Measurements from ENCODE around the gene SPATS2L.

The SPATS2L gene

DNA sequence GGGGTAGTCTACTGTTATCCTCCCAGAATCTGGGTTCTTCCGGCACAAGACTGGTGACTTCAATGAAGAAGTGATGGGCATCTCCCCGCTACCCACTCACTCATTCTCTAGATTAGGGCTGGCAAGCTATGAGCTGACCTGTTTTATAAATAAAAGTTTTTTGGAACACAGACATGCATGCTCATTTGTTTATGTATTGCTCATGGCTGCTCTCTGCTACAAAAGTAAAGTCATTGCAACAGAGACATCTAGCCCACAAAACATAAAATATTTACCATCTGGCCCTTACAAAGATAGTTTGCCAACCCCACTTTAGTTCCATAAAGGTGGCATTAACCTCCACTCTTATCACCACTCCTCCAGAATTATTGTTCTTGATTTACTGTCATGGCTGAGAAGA is 39.1 kb upstream of the SPATS2L start:
- no peak overlapping the region for H3K27ac ChIP-seq (ENCODE audit: insufficient read depth, low read depth, low read length, poor library complexity, severe bottlenecking)
- no peaks in the 10 kb centered on the region for H3K27me3 ChIP-seq (ENCODE audit: control insufficient read depth, insufficient read depth, low read length, poor library complexity, severe bottlenecking)
- 92 to 96% methylated on average over 2 of the region's 2 CpGs for WGBS, 2 experiments
- H3K36me3 ChIP-seq (ENCODE audit: control insufficient read depth, insufficient read depth, low read length), result no peaks in the 10 kb centered on the region
- H3K4me3 ChIP-seq (ENCODE audit: insufficient read depth, low read depth, low read length), result no peak overlapping the region
- no peaks in the 10 kb centered on the region for H3K4me1 ChIP-seq (ENCODE audit: control insufficient read depth, insufficient read depth, low read length)
- no peaks in the 10 kb centered on the region for H3K9me3 ChIP-seq (ENCODE audit: control insufficient read depth, low read length)

DNA sequence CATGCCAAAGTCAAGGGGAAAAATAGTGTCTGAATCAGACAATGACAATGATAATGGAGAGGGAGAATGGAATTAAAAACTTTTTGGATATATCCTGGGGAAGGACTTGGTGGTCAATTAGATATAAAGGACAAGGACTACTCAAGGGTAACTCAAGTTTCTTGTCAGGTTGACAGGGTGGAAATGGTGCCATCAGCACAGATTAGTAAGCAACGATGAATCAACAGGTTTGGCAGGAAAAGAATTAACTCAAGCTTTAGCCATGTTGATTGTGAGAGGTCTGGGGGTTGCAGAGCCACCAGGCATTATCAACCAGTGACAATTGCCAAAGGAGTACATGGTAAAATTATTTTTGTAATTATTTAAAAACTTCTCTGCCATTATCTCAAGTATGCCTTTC is 35.8 kb upstream of the SPATS2L start:
- Histone ChIP-seq H3K4me3 (ENCODE audit: insufficient read depth, low read depth, low read length) (no peak overlapping the region), H3K36me3 (ENCODE audit: control insufficient read depth, insufficient read depth, low read length) (no peaks in the 10 kb centered on the region), H3K4me1 (ENCODE audit: control insufficient read depth, insufficient read depth, low read length) (peaks cover 10% of the 10 kb centered on the region), H3K27ac (ENCODE audit: insufficient read depth, low read depth, low read length, poor library complexity, severe bottlenecking) (no peak overlapping the region), H3K27me3 (ENCODE audit: control insufficient read depth, insufficient read depth, low read length, poor library complexity, severe bottlenecking) (no peaks in the 10 kb centered on the region), H3K9me3 (ENCODE audit: control insufficient read depth, low read length) (no peaks in the 10 kb centered on the region)
- 95 to 97% methylated on average over 1 of the region's 1 CpG for WGBS, 2 experiments

DNA sequence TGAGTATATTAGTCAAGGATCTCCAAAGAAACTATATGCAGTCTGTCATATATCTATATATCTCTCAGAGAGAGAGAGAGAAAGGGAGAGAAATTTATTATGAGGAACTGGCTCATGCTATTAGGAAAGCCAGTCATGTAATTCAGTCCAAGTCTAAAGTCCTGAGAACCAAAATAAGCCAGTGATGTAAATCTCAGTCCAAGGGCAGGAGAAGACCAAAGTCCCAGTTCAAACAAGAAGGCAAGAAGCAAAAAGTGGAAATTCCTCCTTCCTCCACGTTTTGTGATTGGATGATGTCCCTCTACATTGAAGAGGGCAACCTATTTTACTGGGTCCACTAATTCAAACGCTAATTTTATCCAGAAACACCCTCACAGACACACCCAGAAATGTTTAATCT is 34.2 kb upstream of the SPATS2L start:
- peaks cover 10% of the 10 kb centered on the region for H3K4me1 ChIP-seq (ENCODE audit: control insufficient read depth, insufficient read depth, low read length)
- H3K9me3 ChIP-seq (ENCODE audit: control insufficient read depth, low read length), result no peaks in the 10 kb centered on the region
- WGBS, 2 experiments, result 90 to 94% methylated on average over 2 of the region's 2 CpGs
- no peak overlapping the region for H3K4me3 ChIP-seq (ENCODE audit: insufficient read depth, low read depth, low read length)
- H3K36me3 ChIP-seq (ENCODE audit: control insufficient read depth, insufficient read depth, low read length), result no peaks in the 10 kb centered on the region
- no peaks in the 10 kb centered on the region for H3K27me3 ChIP-seq (ENCODE audit: control insufficient read depth, insufficient read depth, low read length, poor library complexity, severe bottlenecking)
- H3K27ac ChIP-seq (ENCODE audit: insufficient read depth, low read depth, low read length, poor library complexity, severe bottlenecking), result no peak overlapping the region

DNA sequence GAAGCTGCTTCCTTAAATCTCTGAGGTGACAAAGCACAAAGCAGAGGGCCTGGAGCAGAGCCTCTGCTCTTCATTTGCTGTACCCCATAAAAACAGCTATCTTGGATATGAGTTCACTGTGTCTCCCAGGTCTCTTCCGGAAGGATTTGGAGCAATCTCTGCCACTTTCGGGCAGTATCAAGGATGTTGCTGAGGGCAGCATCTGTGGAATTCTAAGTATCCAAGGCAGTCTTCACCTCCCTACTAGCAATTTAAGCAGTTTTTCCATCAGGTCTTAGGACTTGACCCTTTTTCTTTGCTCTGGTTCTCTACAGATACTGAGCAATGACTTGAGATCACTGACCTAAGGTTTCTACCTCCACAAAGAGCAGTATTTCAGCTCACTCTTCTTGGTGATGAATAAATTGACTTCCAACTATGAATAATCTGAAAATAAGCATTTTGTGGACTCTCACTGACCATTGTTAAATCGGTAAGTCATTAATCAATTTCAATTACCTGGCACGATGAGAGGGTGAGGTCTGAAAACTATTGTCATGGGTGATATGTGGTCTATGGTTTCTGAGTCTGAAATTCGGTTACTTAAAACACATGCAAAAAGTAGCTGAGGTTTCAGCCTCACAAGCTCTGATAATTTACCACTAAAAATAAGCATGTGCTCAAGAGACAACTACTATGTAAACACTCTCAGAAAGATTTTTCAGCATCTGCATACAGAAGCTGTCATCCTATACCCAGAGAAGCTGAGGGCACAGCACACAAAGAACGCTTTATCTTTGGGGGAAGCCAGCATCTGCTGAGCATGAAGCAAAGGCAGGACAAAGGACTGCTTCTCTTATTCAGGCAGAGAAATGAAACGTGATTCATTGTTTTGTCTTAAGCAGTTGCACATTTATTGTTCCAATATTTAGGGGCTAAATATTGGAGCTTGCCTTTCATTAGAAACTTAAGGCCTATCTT is 32.1 kb upstream of the SPATS2L start:
- Histone ChIP-seq H3K4me1 (ENCODE audit: control insufficient read depth, insufficient read depth, low read length) (peaks cover 10% of the 10 kb centered on the region), H3K4me3 (ENCODE audit: insufficient read depth, low read depth, low read length) (no peak overlapping the region), H3K9me3 (ENCODE audit: control insufficient read depth, low read length) (no peaks in the 10 kb centered on the region), H3K27me3 (ENCODE audit: control insufficient read depth, insufficient read depth, low read length, poor library complexity, severe bottlenecking) (no peaks in the 10 kb centered on the region), H3K36me3 (ENCODE audit: control insufficient read depth, insufficient read depth, low read length) (no peaks in the 10 kb centered on the region), H3K27ac (ENCODE audit: insufficient read depth, low read depth, low read length, poor library complexity, severe bottlenecking) (peak overlapping the region; percentile 22)
- 81 to 88% methylated on average over 7 of the region's 7 CpGs for WGBS, 2 experiments

DNA sequence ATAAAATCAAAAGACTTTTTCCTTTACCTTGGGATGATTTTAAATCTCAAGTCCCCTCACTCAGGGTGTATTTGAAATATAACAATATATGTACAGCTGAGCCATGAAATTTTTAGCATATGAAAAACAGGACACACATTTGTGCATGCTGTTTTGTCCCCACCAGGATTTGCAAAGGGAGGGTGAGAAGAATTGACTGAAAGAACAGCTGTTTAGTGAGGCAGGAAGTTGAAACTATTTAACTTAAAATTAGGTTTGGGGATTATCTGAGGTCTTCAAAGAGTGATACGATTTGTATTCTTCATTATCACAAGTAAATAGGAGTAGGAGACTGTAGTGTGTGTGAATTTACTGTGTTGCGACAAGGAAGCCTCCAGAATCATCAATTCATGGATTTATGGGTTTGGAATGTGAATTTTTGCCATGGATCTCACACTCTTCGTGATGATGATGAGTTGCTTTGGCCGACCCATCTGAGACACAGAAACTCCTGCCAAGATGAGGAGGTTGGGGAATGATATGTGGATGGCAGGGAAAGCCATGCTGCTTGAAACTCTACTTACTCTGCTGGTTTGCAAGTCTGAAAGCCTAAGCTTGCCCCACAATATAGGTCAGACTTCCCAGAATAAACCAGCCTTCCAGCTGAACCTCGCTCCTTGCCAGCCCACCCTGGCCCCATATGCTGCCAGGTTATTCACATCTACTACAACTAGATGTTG is 31.0 kb upstream of the SPATS2L start:
- Histone ChIP-seq H3K36me3 (ENCODE audit: control insufficient read depth, insufficient read depth, low read length) (no peaks in the 10 kb centered on the region), H3K4me1 (ENCODE audit: control insufficient read depth, insufficient read depth, low read length) (peaks cover 10% of the 10 kb centered on the region), H3K27ac (ENCODE audit: insufficient read depth, low read depth, low read length, poor library complexity, severe bottlenecking) (no peak overlapping the region), H3K9me3 (ENCODE audit: control insufficient read depth, low read length) (no peaks in the 10 kb centered on the region), H3K4me3 (ENCODE audit: insufficient read depth, low read depth, low read length) (no peak overlapping the region), H3K27me3 (ENCODE audit: control insufficient read depth, insufficient read depth, low read length, poor library complexity, severe bottlenecking) (no peaks in the 10 kb centered on the region)
- 91 to 94% methylated on average over 5 of the region's 5 CpGs for WGBS, 2 experiments

DNA sequence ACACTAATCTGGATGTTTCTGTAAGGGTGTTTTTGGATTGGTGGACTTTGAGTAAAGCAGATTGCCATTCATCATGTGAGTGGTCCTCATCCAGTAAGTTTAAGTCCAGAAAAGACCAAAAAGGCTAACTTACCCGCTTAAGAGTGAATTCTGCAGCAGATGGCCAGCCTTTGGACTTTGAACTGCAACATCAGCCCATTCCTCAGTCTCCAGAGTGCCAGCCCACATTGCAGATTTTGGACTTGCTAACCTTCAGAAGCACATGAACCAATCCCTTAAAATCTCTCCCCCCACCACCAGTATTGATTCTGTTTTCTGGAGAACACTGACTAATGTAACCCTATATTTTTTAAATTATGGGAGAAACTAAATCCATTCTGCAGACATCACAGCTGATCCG is 30.0 kb upstream of the SPATS2L start:
- H3K4me3 ChIP-seq (ENCODE audit: insufficient read depth, low read depth, low read length), result no peak overlapping the region
- WGBS, 2 experiments, result 90 to 98% methylated on average over 1 of the region's 2 CpGs
- no peaks in the 10 kb centered on the region for H3K27me3 ChIP-seq (ENCODE audit: control insufficient read depth, insufficient read depth, low read length, poor library complexity, severe bottlenecking)
- H3K27ac ChIP-seq (ENCODE audit: insufficient read depth, low read depth, low read length, poor library complexity, severe bottlenecking), result no peak overlapping the region
- peaks cover 10% of the 10 kb centered on the region for H3K4me1 ChIP-seq (ENCODE audit: control insufficient read depth, insufficient read depth, low read length)
- H3K9me3 ChIP-seq (ENCODE audit: control insufficient read depth, low read length), result no peaks in the 10 kb centered on the region
- H3K36me3 ChIP-seq (ENCODE audit: control insufficient read depth, insufficient read depth, low read length), result no peaks in the 10 kb centered on the region

DNA sequence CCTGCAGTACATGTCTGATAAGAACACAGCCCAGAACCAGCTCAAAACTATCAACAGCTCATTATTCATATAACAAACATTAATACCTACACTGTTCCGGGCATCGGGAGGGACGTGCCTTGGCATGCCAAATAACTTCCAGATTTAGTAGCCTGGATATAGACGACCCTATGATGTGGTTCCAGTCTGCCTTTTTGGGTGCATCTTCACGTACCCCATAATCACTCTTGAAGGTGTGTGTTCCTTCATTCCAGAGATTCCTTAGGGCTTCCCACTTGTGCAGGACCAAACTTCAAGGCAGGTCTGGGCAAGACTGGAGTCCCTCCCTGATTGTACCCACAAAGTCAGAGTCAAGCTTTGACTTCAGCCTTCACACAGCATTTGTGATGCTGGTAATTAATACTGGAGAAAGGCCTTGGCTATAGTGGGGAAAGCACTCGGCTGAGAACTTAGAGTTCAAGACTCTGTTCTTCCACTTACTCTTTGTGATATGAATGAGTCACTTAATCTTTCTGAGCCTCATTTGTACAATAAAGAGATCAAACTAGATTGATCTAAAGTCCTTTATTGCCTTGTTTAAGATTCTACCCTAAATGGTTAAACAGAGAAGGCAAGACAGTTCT is 27.7 kb upstream of the SPATS2L start:
- no peaks in the 10 kb centered on the region for H3K27me3 ChIP-seq (ENCODE audit: control insufficient read depth, insufficient read depth, low read length, poor library complexity, severe bottlenecking)
- H3K4me3 ChIP-seq (ENCODE audit: insufficient read depth, low read depth, low read length), result no peak overlapping the region
- H3K27ac ChIP-seq (ENCODE audit: insufficient read depth, low read depth, low read length, poor library complexity, severe bottlenecking), result no peak overlapping the region
- H3K9me3 ChIP-seq (ENCODE audit: control insufficient read depth, low read length), result no peaks in the 10 kb centered on the region
- H3K36me3 ChIP-seq (ENCODE audit: control insufficient read depth, insufficient read depth, low read length), result no peaks in the 10 kb centered on the region
- peaks cover 10% of the 10 kb centered on the region for H3K4me1 ChIP-seq (ENCODE audit: control insufficient read depth, insufficient read depth, low read length)
- 95 to 98% methylated on average over 6 of the region's 6 CpGs for WGBS, 2 experiments

DNA sequence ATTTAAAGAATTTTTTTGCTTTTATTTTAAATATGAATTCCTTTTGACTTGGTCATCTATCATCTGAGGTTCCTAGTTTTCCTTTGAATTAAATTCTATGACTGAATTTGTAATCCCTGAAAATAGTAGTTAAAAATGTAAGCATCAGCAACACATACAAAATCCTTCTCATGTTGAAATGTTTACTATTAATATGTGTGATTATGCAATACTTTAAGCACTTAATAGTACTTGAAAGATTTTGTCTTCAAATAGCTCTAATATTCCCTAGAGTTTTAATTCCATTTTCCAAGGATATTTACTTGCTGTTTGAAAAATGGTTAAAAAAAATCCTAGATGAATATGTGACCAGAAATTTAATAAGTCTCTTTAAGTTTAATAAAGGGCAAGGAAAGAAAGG is 26.6 kb upstream of the SPATS2L start:
- no peak overlapping the region for H3K4me3 ChIP-seq (ENCODE audit: insufficient read depth, low read depth, low read length)
- H3K4me1 ChIP-seq (ENCODE audit: control insufficient read depth, insufficient read depth, low read length), result no peaks in the 10 kb centered on the region
- H3K36me3 ChIP-seq (ENCODE audit: control insufficient read depth, insufficient read depth, low read length), result no peaks in the 10 kb centered on the region
- H3K27ac ChIP-seq (ENCODE audit: insufficient read depth, low read depth, low read length, poor library complexity, severe bottlenecking), result no peak overlapping the region
- H3K27me3 ChIP-seq (ENCODE audit: control insufficient read depth, insufficient read depth, low read length, poor library complexity, severe bottlenecking), result no peaks in the 10 kb centered on the region
- no peaks in the 10 kb centered on the region for H3K9me3 ChIP-seq (ENCODE audit: control insufficient read depth, low read length)

DNA sequence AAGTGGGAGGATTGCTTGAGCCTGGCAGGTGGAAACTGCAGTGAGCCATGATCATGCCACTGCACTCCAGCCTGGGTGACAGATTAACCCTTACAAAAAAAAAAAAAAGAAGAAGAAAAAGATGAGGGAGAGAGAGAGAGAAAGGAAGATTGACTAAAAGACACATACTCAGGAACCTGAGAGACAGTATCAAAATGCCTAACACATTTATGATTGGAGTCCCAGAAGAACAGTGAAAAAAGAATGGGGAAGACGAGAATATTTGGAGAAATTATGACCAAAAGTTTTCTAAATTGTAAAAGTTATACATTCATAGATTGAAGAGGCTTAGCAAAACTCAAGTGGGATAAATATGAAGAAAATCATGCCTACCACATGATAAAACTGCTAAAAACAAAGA is 19.9 kb upstream of the SPATS2L start:
- Histone ChIP-seq H3K27me3 (ENCODE audit: control insufficient read depth, insufficient read depth, low read length, poor library complexity, severe bottlenecking) (no peaks in the 10 kb centered on the region), H3K4me1 (ENCODE audit: control insufficient read depth, insufficient read depth, low read length) (no peaks in the 10 kb centered on the region), H3K36me3 (ENCODE audit: control insufficient read depth, insufficient read depth, low read length) (no peaks in the 10 kb centered on the region), H3K4me3 (ENCODE audit: insufficient read depth, low read depth, low read length) (no peak overlapping the region), H3K9me3 (ENCODE audit: control insufficient read depth, low read length) (no peaks in the 10 kb centered on the region), H3K27ac (ENCODE audit: insufficient read depth, low read depth, low read length, poor library complexity, severe bottlenecking) (no peak overlapping the region)
- whole genome bisulfite sequencing, 2 experiments, result 40 to 67% methylated on average over 1 of the region's 1 CpG

Measured in ectodermal cell (in vitro differentiated cells).